GM12864 (cell line): ENCODE results near the gene C9orf50.
"Not testable (repeated sequence)": the region's sequence is repeated elsewhere in the genome, so short reads cannot be mapped to it uniquely, and the experiment has no call there.

Source experiments
- DNase-seq: peaks from one replicate; pipeline ENCODE4 v3.0.0-alpha.2; 2011; ENCODE audit warnings: low read depth
- H3K4me3 ChIP-seq: 2 replicates; pipeline ENCODE4 v1.5.1; 2011; ENCODE audit warnings: mild to moderate bottlenecking, low read depth, low read length, control low read depth
- CTCF ChIP-seq: IDR thresholded peaks from 2 replicates; pipeline ENCODE4 v1.5.1; 2011; ENCODE audit warnings: low read depth, mild to moderate bottlenecking, moderate library complexity, low read length, control low read depth, inconsistent platforms; ENCODE audit errors: missing control alignments

C9orf50 gene

GRCh38 chr9:129665814-129666520 lies 45.1 kb upstream of the C9orf50 start:
- no peak for TF ChIP-seq CTCF
- DNase-seq: no peak
- H3K4me3 ChIP-seq: no peak overlapping the region

- no peak for TF ChIP-seq CTCF
- DNase-seq: no peak
- no peak within 1 kb of the TSS for H3K4me3 ChIP-seq
Measured at GRCh38 chr9:129665389-129665775, 44.5 kb upstream of the C9orf50 start, which contains the start of gene PRRX2. TSS of gene PRRX2 (plus strand) at chr9:129665647. CDS start at chr9:129665868, 221 bp downstream.

GRCh38 chr9:129664746-129665388 lies 44.0 kb upstream of the C9orf50 start:
- no peak overlapping the region for H3K4me3 ChIP-seq
- no peak for TF ChIP-seq CTCF
- DNase-seq: no peak

GRCh38 chr9:129662239-129662638 lies 41.3 kb upstream of the C9orf50 start:
- not testable (repeated sequence) for DNase-seq, H3K4me3 ChIP-seq

- TF ChIP-seq CTCF: no peak
- no peak overlapping the region for H3K4me3 ChIP-seq
- DNase-seq: no peak
Measured at GRCh38 chr9:129661029-129661428, 40.1 kb upstream of the C9orf50 start.

- TF ChIP-seq CTCF: no peak
- H3K4me3 ChIP-seq: no peak overlapping the region
- DNase-seq: no peak
Measured at GRCh38 chr9:129656795-129657390, 36.0 kb upstream of the C9orf50 start.

- no peak for TF ChIP-seq CTCF
- no peak for DNase-seq
- H3K4me3 ChIP-seq: no peak overlapping the region
Measured at GRCh38 chr9:129655696-129656095, 34.8 kb upstream of the C9orf50 start.
